H1 (cell line): ENCODE results near the gene SNX32. TPM values are rescaled to one million over a fixed set of nuclear protein-coding genes. Genes with fewer than 3 reads are reported as not detected.

Source experiments
- ASH2L ChIP-seq: fragments of 200-600, 300-600 bp; sonication (generic); IDR thresholded peaks from one replicate; pipeline ENCODE4 v1.7.1; 2017; ENCODE audit warnings: low read length
- RAD21 ChIP-seq, 2 experiments: IDR thresholded peaks in 1 of 2; conservative IDR thresholded peaks in 1 of 2; 2 replicates each; pipeline ENCODE4 v1.6.1; 2011; ENCODE audit warnings: low read depth in 2 of 2, low read length in 2 of 2, improper control_type of control experiment in 1 of 2, inconsistent platforms in 1 of 2, mild to moderate bottlenecking in 1 of 2, moderate library complexity in 1 of 2
- RNF2 ChIP-seq: fragments of 200-900, 300-1000 bp; sonication (generic); IDR thresholded peaks from 2 replicates; pipeline ENCODE4 v1.7.1; 2016; ENCODE audit warnings: borderline replicate concordance, low read depth, mild to moderate bottlenecking, antibody characterized with exemption, low read length; ENCODE audit not compliant: poor library complexity, severe bottlenecking; ENCODE audit errors: missing control alignments
- polyA plus RNA-seq, 7 experiments: library from polyadenylated mRNA; depleted of rRNA in 3 of 7; stranded (reverse) in 5 of 7; unstranded in 2 of 7; fragments of >200 nt in 5 of 7; fragments of 200-250 nt in 2 of 7; gene quantifications; 1 replicate in 5 of 7; 2 replicates in 1 of 7; 4 replicates in 1 of 7; pipeline versions ENCODE4 v1.2.1 to v1.2.3, GENCODE V29; 2011 to 2013; ENCODE audit warnings: missing spikeins in 2 of 7, mixed read lengths in 2 of 7
- total RNA-seq: library from RNA; stranded (reverse); fragmentation: NEBNext Ultra II Directional; extraction: Animal tissue kit (Norgen Biotek cat#: 25700); gene quantifications from 2 replicates; pipeline ENCODE4 v1.2.1, GENCODE V29; 2021

The SNX32 gene
- total and polyA plus RNA-seq, 2 of the 8 experiments (the other 6 are each of a cell fraction or from before 2014, with no cell fraction given) = 0.76 to 2.2 TPM

GRCh38 chr11:65787649-65788622 lies 45.8 kb upstream of the SNX32 start (continued):
- peak; percentile 9 for TF ChIP-seq RNF2
- TF ChIP-seq RAD21 (IDR thresholded peaks at IDR 0.05 in 1 of 2, conservative IDR thresholded peaks at IDR 0.05 in 1 of 2; ENCODE audit: low read depth in 2 of 2, low read length in 2 of 2) = no peak
- peak; percentile 76 for TF ChIP-seq ASH2L
- TF ChIP-seq, all 59 proteins: peak for 16
